Vagina (tissue), 2 donors: ENCODE data around the gene ADAMTS12.

Experiments
- CTCF ChIP-seq, 3 experiments: fragments of 450-650 bp in 2 of 3; fragments of 200-600 bp in 1 of 3; sonication (generic) in 1 of 3; IDR thresholded peaks; one replicate each; pipeline ENCODE4 v1.5.1; 2017 to 2019; ENCODE audit warnings: antibody characterized with exemption in 3 of 3, mild to moderate bottlenecking in 2 of 3, moderate library complexity in 2 of 3
- POLR2AphosphoS5 ChIP-seq, 2 donors: sonication (generic); formaldehyde crosslinking; IDR thresholded peaks; one replicate each; pipeline ENCODE4 v1.9.0; 2017; ENCODE audit warnings: antibody characterized with exemption in 2 of 2, mild to moderate bottlenecking in 2 of 2, low read depth in 1 of 2; ENCODE audit not compliant: insufficient read depth in 1 of 2

- no peak for TF ChIP-seq POLR2AphosphoS5 (IDR thresholded peaks at IDR 0.05; ENCODE audit: insufficient read depth in 1 of 2, low read depth in 1 of 2)
- TF ChIP-seq CTCF (IDR thresholded peaks at IDR 0.05), result no peak
Observed at GRCh38 chr5:33929925-33930690, 38.3 kb upstream of the ADAMTS12 start.
